ENCODE data around the gene CSF2RB.

Gene CSF2RB

DNA sequence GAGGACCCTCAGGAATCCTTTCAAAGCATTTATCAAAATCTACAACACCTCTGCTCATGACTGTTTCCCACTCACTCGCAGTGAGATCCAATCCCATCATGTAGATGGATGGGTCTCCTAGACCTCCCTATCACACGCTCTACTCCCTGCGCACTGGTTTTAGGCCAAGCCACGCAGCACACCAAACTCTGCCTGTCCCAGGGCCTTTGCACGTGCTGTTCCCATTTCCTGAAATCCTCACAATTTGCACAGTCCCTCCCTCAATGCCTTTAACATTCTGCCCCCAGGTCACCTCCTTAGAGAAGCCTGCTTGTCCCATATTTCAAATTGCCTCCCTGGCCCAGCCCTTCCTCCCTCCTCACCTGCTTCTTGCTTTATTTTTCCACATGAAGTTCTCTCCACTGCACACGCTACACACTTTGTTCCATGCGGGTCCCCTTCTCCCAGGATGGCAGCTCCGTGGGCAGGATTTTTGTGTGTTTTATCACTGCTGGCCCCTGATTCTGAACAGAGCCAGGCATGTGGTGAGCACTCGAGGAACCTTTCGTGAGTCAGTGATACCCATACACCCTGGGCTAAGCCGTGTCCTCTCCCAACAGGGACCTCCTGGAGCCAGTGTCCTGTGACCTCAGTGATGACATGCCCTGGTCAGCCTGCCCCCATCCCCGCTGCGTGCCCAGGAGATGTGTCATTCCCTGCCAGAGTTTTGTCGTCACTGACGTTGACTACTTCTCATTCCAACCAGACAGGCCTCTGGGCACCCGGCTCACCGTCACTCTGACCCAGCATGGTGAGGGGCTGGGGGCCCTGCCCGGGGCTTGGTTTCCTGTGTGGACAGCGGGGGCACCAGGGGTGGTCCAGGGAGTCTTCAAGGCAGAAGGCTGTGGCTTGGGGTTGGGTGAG lies 12.2 kb downstream of the CSF2RB start:
- Histone ChIP-seq H3K4me3 (no peak overlapping the region), H3K36me3 (peaks cover 30 to 84% (median 47%) of the 10 kb centered on the region in 11 experiments), H3K27ac (peak overlapping the region in 5 of 11 experiments; percentile 7 to 36 (median 21); a peak in 3 of 22 replicates), H4K20me1 (peaks cover 10 to 65% (median 19%) of the 10 kb centered on the region in 11 experiments; a peak in 16 of 22 replicates), H3K4me2 (peak overlapping the region in 8 of 11 experiments; percentile 10 to 97 (median 86); a peak in 13 of 22 replicates), H3K9ac (peak overlapping the region in 6 of 11 experiments; percentile 3 to 48 (median 22); a peak in 5 of 22 replicates), H3K27me3 (0 out of 22 replicates have a peak, but pooled peaks cover 0 to 4% (median 0%) of the 10 kb centered on the region in 11 experiments), H3K9me3 (replicated peaks in 1 of 11) (no peaks in the 10 kb centered on the region), H3K4me1 (peaks cover 70 to 90% (median 80%) of the 10 kb centered on the region in 10 experiments)
- no peak for TF ChIP-seq Cebpa-rat (IDR thresholded peaks at IDR 0.05)

DNA sequence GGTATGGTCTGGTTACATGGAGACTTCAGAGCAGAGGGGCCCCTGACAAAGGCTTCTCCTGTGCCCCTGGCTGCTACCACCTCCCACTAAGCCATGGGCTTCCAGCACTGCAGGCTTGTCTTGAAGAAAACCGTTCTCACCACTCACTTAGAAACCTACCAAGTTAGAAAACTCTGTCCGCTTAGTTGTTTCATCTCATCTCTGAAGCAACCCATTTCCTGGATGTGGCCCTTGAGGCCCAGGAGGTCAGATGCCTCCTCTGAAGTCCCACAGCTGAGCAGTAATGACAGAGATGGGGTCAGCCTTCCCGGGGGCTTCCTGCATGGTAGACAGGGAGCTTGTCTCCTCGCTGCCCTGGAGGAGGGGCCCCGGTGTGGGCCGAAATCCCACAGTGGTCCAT lies 12.9 kb downstream of the CSF2RB start:
- Histone ChIP-seq H3K36me3 (peaks cover 30 to 89% (median 47%) of the 10 kb centered on the region in 11 experiments), H3K27ac (peak overlapping the region in 5 of 11 experiments; percentile 7 to 36 (median 21); a peak in 2 of 22 replicates), H3K9ac (peak overlapping the region in 6 of 11 experiments; percentile 3 to 48 (median 22); a peak in 5 of 22 replicates), H3K4me3 (no peak overlapping the region), H4K20me1 (peaks cover 10 to 65% (median 19%) of the 10 kb centered on the region in 11 experiments; a peak in 17 of 22 replicates), H3K9me3 (replicated peaks in 1 of 11) (no peaks in the 10 kb centered on the region), H3K4me2 (peak overlapping the region in 10 of 11 experiments; percentile 7 to 97 (median 80); a peak in 16 of 22 replicates), H3K4me1 (peaks cover 63 to 90% (median 79%) of the 10 kb centered on the region in 10 experiments), H3K27me3 (0 out of 22 replicates have a peak, but pooled peaks cover 0 to 4% (median 0%) of the 10 kb centered on the region in 11 experiments)
- no peak for TF ChIP-seq Cebpa-rat (IDR thresholded peaks at IDR 0.05)

DNA sequence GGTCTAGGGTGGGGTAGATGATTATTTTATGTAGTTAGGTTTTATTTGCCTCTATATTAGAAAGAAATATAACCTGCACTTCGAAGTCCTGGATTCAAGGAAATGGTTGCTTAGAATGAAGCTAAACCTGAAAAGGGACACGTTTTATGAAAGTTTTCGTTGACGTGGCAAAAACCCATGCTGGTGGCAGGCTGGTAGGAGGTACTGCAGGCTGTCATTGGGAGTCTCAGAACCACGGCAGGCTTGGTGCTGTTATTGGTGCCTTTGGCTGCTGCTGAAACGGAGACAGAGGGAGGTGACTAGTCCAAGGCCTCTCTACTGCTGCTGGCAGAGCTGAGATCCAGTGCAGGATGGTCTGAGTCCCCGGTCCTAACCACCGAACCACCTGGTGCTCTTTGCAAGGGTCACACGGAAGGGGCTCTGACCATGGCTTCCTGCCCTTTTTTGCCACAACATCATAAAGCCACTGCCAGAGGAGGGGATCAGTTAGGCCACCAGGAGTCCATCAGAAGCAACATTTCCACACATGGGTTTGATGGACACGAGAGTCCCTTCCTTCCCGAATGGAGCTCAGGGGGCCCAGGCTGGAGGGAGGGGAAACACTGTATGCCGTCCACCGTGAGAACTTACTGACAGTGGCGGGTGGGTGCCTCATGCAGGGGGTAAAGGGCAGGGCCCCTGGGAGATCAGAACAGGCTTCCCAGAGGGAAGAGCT lies 13.4 kb downstream of the CSF2RB start:
- H3K36me3 ChIP-seq, result peaks cover 30 to 94% (median 47%) of the 10 kb centered on the region in 11 experiments
- peak overlapping the region in 1 of 11 experiments; percentile 24; a peak in 2 of 22 replicates for H3K27ac ChIP-seq
- peak overlapping the region; percentile 7 to 97 (median 77); a peak in 21 of 22 replicates for H3K4me2 ChIP-seq
- no peak overlapping the region for H3K4me3 ChIP-seq
- H3K9ac ChIP-seq, result peak overlapping the region in 2 of 11 experiments; percentile 4 to 15; a peak in 3 of 22 replicates
- 0 out of 22 replicates have a peak, but pooled peaks cover 0 to 4% (median 0%) of the 10 kb centered on the region in 11 experiments for H3K27me3 ChIP-seq
- H4K20me1 ChIP-seq, result peaks cover 6 to 61% (median 16%) of the 10 kb centered on the region in 11 experiments; a peak in 17 of 22 replicates
- H3K9me3 ChIP-seq (replicated peaks in 1 of 11), result no peaks in the 10 kb centered on the region
- H3K4me1 ChIP-seq, result peaks cover 58 to 90% (median 77%) of the 10 kb centered on the region in 10 experiments
- no peak for TF ChIP-seq Cebpa-rat (IDR thresholded peaks at IDR 0.05)

DNA sequence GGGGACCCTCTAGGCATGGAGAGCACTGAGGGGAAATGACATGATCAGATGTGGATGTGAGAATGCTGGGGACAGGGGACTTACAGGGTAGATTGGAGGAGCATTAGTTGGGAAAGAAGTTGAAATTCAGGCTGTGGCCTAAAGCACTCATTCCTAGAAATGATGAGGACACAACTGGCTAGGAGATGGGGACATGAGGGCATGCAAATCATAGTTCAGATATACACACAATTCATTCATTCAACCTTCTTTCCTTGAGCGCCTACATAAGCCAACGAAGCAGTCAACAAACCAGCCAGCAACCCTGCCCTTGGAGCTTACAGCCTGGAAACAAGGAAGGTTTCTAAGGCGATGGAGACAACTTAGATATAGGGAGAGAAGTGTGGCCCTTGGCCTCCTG lies 14.2 kb downstream of the CSF2RB start:
- Histone ChIP-seq H3K27ac (peak overlapping the region in 2 of 11 experiments; percentile 39; a peak in 3 of 22 replicates), H3K4me3 (no peak overlapping the region), H3K4me2 (peak overlapping the region; percentile 62 to 97 (median 77)), H4K20me1 (peaks cover 0 to 53% (median 10%) of the 10 kb centered on the region in 11 experiments; a peak in 14 of 22 replicates), H3K9me3 (replicated peaks in 1 of 11) (no peaks in the 10 kb centered on the region), H3K36me3 (peaks cover 30 to 96% (median 41%) of the 10 kb centered on the region in 11 experiments), H3K4me1 (peaks cover 50 to 90% (median 77%) of the 10 kb centered on the region in 10 experiments), H3K9ac (peak overlapping the region in 3 of 11 experiments; percentile 15 to 18 (median 16); a peak in 2 of 22 replicates), H3K27me3 (0 out of 22 replicates have a peak, but pooled peaks cover 0 to 4% (median 0%) of the 10 kb centered on the region in 11 experiments)
- TF ChIP-seq Cebpa-rat (IDR thresholded peaks at IDR 0.05), result no peak

DNA sequence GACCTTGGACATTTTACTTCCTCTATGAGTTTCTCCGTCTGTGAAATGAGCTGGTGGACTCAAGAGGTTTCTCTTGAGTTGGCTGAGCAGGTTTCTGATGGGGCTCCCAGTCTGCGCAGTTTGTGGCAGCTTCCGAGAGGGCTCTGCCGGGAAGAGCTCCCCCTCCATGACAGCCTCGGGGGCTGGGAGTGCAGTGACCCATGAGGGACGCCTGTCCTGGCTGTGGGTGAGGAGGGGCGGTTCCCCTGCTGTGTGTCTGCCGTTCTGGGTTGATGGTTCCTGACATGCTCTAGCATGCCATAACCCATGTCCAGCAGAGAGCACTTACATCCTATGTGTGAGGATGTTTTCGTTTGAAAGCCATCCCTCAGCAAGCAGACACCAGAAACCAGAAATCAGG lies 14.8 kb downstream of the CSF2RB start:
- H3K36me3 ChIP-seq, result peaks cover 26 to 96% (median 39%) of the 10 kb centered on the region in 11 experiments
- H3K27ac ChIP-seq, result peak overlapping the region in 4 of 11 experiments; percentile 27 to 57 (median 39); a peak in 6 of 22 replicates
- H3K4me2 ChIP-seq, result peak overlapping the region; percentile 62 to 97 (median 77)
- H3K9me3 ChIP-seq (replicated peaks in 1 of 11), result no peaks in the 10 kb centered on the region
- peaks cover 45 to 91% (median 78%) of the 10 kb centered on the region in 10 experiments for H3K4me1 ChIP-seq
- H3K4me3 ChIP-seq, result no peak overlapping the region
- H3K9ac ChIP-seq, result peak overlapping the region in 4 of 11 experiments; percentile 10 to 36 (median 16); a peak in 3 of 22 replicates
- no peak for TF ChIP-seq Cebpa-rat (IDR thresholded peaks at IDR 0.05)
- peaks cover 0 to 48% (median 10%) of the 10 kb centered on the region in 11 experiments; a peak in 11 of 22 replicates for H4K20me1 ChIP-seq
- H3K27me3 ChIP-seq, result 0 out of 22 replicates have a peak, but pooled peaks cover 0 to 4% (median 0%) of the 10 kb centered on the region in 11 experiments

DNA sequence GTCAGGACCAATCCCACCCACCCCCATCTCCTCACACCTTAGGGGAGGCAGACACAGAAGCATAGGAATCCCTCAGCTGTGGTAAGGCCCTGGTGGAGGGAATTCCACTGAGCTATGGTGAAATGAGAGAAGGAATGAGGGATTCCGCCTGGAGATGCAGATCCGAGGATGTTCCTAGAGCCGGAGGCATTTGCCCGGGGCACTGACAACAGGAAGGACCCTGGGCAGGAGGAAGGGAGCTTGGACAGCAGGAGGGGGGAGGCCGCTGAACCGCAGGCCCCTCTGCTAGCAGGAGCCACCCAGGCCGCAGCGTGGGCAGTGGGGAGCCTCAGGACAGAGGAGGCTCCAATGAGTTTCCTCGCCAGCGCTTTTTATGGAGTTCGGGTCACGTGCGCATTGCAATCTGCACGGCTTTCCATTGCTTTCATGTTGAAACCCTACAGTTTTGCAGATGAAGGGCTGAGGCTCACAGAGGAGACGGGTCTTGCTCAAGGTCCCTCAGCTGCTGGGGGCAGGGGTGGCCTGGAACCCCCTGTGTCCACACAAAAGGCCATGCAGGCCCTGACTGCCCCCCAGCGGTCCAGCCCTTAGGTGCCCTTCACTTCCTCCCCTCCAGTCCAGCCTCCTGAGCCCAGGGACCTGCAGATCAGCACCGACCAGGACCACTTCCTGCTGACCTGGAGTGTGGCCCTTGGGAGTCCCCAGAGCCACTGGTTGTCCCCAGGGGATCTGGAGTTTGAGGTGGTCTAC lies 15.5 kb downstream of the CSF2RB start:
- Histone ChIP-seq H3K4me3 (peak overlapping the region in 2 of 10 experiments; percentile 37 to 41; a peak in 2 of 20 replicates), H3K9me3 (replicated peaks in 1 of 11) (no peaks in the 10 kb centered on the region), H3K27me3 (0 out of 22 replicates have a peak, but pooled peaks cover 0 to 4% (median 0%) of the 10 kb centered on the region in 11 experiments), H3K4me1 (peaks cover 40 to 95% (median 73%) of the 10 kb centered on the region in 10 experiments), H4K20me1 (peaks cover 0 to 43% (median 10%) of the 10 kb centered on the region in 11 experiments; a peak in 10 of 22 replicates), H3K27ac (peak overlapping the region in 4 of 11 experiments; percentile 39 to 57 (median 44); a peak in 7 of 22 replicates), H3K36me3 (peaks cover 20 to 96% (median 40%) of the 10 kb centered on the region in 11 experiments), H3K9ac (peak overlapping the region in 4 of 11 experiments; percentile 18 to 47 (median 31); a peak in 7 of 22 replicates), H3K4me2 (peak overlapping the region; percentile 62 to 97 (median 77))
- TF ChIP-seq Cebpa-rat (IDR thresholded peaks at IDR 0.05), result no peak

DNA sequence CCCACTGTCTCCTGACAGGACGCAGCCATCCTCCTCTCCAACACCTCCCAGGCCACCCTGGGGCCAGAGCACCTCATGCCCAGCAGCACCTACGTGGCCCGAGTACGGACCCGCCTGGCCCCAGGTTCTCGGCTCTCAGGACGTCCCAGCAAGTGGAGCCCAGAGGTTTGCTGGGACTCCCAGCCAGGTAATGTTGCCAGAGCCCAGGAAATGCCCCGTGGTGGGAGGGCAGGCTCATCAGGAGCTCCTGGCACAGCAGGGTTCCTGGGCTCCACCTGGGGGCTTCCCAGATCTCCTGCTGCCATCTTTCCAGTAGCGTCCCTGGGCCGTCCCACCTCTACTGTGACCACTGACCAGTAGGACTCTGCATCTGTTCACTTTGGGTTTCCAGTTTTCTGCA lies 16.2 kb downstream of the CSF2RB start:
- peak overlapping the region in 4 of 11 experiments; percentile 39 to 57 (median 44); a peak in 6 of 22 replicates for H3K27ac ChIP-seq
- H3K36me3 ChIP-seq, result peaks cover 21 to 98% (median 41%) of the 10 kb centered on the region in 11 experiments
- no peaks in the 10 kb centered on the region for H3K9me3 ChIP-seq (replicated peaks in 1 of 11)
- H3K4me3 ChIP-seq, result peak overlapping the region in 3 of 10 experiments; percentile 4 to 41 (median 37); a peak in 3 of 20 replicates
- peak overlapping the region; percentile 62 to 97 (median 77); a peak in 21 of 22 replicates for H3K4me2 ChIP-seq
- peaks cover 40 to 90% (median 73%) of the 10 kb centered on the region in 10 experiments for H3K4me1 ChIP-seq
- peak overlapping the region in 4 of 11 experiments; percentile 18 to 47 (median 31); a peak in 7 of 22 replicates for H3K9ac ChIP-seq
- H3K27me3 ChIP-seq, result 0 out of 22 replicates have a peak, but pooled peaks cover 0 to 4% (median 0%) of the 10 kb centered on the region in 11 experiments
- TF ChIP-seq Cebpa-rat (IDR thresholded peaks at IDR 0.05), result no peak
- peaks cover 0 to 43% (median 10%) of the 10 kb centered on the region in 11 experiments; a peak in 10 of 22 replicates for H4K20me1 ChIP-seq

Data from BLaER1 treated with 17β-estradiol and CSF1 and Interleukin-3, amounts not matched to agents 10 nM and 100 nM (cell line).